ENCODE results near the gene TRAPPC1.

DNA sequence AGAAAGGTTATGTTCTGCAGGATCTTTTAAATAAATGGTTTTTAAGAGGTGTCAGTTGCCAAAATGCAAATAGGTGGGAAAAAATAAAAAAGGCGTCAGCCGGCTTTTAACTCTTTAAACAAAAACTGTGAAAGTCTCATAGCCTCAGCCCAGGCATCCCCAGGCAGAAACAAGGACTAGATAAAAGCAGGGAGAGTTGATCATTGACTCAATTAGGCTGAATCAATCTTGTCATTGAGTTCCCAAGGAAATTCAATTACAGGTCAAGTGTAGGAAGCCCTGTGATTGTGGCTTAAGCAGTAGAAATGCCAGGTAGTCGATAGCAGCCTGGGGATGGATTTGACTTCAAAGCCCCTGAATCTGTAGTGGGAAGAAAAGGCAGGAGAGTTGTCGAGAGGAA, 39.9 kb upstream of the TRAPPC1 start:
- TF ChIP-seq, protein P1, sequence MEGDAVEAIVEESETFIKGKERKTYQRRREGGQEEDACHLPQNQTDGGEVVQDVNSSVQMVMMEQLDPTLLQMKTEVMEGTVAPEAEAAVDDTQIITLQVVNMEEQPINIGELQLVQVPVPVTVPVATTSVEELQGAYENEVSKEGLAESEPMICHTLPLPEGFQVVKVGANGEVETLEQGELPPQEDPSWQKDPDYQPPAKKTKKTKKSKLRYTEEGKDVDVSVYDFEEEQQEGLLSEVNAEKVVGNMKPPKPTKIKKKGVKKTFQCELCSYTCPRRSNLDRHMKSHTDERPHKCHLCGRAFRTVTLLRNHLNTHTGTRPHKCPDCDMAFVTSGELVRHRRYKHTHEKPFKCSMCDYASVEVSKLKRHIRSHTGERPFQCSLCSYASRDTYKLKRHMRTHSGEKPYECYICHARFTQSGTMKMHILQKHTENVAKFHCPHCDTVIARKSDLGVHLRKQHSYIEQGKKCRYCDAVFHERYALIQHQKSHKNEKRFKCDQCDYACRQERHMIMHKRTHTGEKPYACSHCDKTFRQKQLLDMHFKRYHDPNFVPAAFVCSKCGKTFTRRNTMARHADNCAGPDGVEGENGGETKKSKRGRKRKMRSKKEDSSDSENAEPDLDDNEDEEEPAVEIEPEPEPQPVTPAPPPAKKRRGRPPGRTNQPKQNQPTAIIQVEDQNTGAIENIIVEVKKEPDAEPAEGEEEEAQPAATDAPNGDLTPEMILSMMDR (IDR thresholded peaks at IDR 0.05; ENCODE audit: low read depth, low read length, missing input control): no peak
- TF ChIP-seq, protein P2, sequence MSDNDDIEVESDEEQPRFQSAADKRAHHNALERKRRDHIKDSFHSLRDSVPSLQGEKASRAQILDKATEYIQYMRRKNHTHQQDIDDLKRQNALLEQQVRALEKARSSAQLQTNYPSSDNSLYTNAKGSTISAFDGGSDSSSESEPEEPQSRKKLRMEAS (IDR thresholded peaks at IDR 0.05): no peak
- TF ChIP-seq, protein P3, sequence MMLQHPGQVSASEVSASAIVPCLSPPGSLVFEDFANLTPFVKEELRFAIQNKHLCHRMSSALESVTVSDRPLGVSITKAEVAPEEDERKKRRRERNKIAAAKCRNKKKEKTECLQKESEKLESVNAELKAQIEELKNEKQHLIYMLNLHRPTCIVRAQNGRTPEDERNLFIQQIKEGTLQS (IDR thresholded peaks at IDR 0.05): no peak
